Cardiac fibroblast (primary cell): ENCODE measurements around the gene PJA2.

ENCODE experiments used
- DNase-seq, 2 donors: peaks; one replicate each; pipeline versions ENCODE4 v3.0.0 to v3.0.0-alpha.2; 2010; ENCODE audit warnings: low read depth in 2 of 2
- H3K4me3 ChIP-seq, 2 donors: replicated peaks in 1 of 2; 1 replicate in 1 of 2; 2 replicates in 1 of 2; pipeline ENCODE4 v1.5.1; 2011; ENCODE audit warnings: low read depth in 2 of 2, low read length in 2 of 2, mild to moderate bottlenecking in 2 of 2, moderate library complexity in 1 of 2
- TF ChIP-seq, protein P1 (sequence below): IDR thresholded peaks from one replicate; pipeline ENCODE4 v1.5.1; 2011; ENCODE audit warnings: low read depth, mild to moderate bottlenecking, low read length, inconsistent platforms

PJA2 gene

DNA sequence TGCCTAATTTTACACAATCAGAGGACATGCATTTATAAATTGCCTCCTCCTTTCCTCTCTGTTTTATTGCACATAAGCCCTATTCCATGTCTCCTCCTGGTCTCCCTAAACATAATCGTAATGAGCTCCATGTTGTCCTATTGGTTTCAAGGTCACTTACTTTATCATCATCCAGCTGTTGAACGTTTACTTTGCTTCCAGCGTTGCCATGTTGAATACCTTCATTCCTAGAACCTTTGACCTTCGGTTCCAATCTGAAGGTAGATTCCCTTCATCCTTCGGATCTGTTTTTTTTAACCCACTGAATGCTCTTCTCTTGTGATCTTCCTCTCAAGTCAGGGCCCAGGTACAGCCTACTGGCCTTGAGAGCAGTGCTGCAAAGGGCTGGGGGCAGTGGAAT lies 84.3 kb downstream of the PJA2 start:
- TF ChIP-seq, protein P1, sequence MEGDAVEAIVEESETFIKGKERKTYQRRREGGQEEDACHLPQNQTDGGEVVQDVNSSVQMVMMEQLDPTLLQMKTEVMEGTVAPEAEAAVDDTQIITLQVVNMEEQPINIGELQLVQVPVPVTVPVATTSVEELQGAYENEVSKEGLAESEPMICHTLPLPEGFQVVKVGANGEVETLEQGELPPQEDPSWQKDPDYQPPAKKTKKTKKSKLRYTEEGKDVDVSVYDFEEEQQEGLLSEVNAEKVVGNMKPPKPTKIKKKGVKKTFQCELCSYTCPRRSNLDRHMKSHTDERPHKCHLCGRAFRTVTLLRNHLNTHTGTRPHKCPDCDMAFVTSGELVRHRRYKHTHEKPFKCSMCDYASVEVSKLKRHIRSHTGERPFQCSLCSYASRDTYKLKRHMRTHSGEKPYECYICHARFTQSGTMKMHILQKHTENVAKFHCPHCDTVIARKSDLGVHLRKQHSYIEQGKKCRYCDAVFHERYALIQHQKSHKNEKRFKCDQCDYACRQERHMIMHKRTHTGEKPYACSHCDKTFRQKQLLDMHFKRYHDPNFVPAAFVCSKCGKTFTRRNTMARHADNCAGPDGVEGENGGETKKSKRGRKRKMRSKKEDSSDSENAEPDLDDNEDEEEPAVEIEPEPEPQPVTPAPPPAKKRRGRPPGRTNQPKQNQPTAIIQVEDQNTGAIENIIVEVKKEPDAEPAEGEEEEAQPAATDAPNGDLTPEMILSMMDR = no peak
- DNase-seq = no peak
- no peak overlapping the region for H3K4me3 ChIP-seq

DNA sequence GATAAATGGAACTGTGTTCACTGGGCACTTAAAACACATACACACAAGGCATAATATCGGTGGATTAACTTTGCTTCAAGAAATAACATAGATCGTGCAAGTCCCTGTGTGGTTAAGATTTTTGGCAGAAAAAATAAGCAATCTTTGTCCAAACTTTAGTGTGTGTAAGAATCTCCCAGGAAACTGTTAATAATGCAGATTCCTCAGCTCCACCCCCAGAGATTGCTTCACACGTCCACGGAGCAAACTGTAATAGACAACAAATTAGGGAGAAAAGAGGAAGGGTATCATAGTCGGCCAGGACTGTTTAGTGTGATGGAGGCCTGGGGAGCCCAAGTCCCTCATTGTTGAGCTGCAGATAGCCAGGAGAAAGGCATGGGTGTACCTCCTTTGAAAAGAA lies 84.8 kb downstream of the PJA2 start:
- TF ChIP-seq, protein P1 = no peak
- peak; percentile 18 to 62 for DNase-seq
- H3K4me3 ChIP-seq = no peak overlapping the region

DNA sequence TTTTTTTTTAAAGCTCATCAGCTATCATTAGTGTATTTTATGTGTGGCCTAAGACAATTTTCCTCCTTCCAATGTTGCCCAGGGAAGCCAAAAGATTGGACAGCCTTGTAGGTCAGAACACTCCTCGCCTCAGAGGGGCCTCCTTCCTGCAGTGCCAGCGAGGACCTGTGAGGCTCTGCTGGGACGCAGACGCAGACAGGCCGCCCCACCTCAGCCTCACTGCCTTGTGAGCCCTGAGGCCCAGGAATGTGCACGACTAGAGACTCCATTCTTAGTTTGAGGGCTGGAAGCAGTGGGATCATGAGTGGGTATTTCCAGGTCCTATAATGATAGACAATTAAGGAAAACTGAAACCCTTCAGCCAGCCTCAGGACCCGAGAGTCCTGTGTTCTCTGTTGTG lies 85.4 kb downstream of the PJA2 start:
- TF ChIP-seq, protein P1 = no peak
- H3K4me3 ChIP-seq = no peak overlapping the region
- DNase-seq = no peak

DNA sequence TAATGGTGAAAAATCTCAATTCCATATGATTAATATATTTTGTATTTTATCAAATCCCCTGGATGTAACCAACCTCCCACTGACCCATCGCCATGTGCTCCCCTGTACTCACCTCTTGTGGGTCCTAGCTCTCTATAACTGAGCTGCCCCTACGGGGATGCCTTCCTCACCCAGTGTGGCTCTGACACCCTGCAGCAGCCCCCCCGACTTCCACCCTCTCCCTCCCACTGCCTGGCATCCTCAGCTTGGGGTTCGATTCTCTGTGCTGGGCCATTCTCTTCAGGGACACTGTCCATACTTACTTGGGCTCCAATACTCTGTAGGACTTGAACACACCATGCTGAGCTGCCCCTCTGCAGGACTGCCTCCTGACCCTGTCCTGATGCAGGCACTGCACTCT lies 87.1 kb downstream of the PJA2 start:
- no peak overlapping the region for H3K4me3 ChIP-seq
- DNase-seq = no peak
- TF ChIP-seq, protein P1 = no peak

DNA sequence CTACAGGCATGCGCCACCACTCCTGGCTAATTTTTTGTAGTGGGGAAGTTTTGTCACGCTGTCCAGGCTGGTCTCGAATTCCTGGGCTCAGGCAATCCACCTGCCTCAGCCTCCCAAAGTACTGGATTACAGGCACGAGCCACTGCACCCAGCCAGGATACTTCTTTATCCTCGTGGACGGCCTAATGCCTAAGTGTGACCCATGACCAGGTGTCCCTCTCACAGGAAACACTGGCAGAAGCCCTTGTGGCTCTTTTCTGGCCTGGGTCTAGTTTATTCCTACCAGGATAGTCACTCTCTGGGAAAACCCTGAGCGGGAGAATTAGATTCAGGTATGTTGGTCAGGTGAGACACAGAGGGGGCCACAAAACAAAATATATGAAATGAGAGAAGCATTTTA lies 90.4 kb downstream of the PJA2 start:
- no peak for DNase-seq
- H3K4me3 ChIP-seq = no peak overlapping the region
- TF ChIP-seq, protein P1 = no peak

DNA sequence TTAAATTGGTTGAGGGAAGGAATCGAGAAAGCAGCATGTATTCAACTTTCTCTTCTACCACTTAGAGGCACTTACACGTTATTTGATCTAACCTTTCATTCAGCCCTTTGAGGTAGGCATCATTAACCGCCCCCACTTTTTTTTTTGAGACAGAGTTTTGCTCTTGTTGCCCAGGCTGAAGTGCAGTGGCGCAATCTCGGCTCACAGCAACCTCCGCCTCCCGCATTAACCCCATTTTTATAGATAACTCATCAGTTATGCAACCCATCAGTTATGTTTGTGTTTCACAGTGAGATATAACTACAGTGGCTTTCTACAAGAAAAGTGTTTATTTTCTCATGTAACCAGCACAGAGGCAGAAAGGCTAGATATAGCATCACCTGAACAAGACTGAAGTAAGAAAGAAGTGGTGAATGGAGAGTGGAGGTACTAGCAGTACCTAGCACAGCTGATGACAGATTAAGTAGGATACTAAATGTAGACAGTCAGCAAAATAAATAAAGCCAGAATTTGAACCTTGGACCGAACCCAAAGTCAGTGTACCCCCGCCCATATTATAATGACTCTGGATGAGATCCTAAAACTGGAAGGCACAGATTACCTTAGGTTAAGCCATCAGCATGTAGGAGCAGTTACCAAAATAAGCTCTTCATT lies 91.2 kb downstream of the PJA2 start:
- TF ChIP-seq, protein P1 = no peak
- DNase-seq = no peak

DNA sequence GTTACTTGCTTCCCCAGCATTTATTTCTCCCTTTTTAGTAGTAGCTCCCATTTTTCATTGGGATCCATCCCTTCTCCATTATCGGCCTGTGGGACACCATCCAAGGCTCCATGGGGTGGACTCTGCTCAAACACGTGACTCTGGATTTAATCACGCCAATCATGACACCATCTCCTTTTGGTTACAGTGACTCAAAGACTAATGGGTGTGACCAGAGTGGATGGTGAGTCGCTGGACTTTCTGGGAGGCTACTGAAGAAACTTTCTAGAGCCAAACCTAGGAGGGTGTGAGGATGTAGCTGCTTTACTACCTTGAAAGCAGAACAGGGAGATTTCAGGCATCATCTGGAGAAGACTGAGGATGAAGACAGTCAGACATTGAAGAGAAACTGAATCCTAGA lies 93.1 kb downstream of the PJA2 start:
- H3K4me3 ChIP-seq = no peak overlapping the region
- TF ChIP-seq, protein P1 = no peak
- peak; percentile 18 to 42 for DNase-seq

More for the DNA sequence above, 91.2 kb downstream of the PJA2 start:
- no peak overlapping the region for H3K4me3 ChIP-seq
